ENCODE measurements around the gene SUGP2. TPM values are rescaled to one million over a fixed set of nuclear protein-coding genes. Genes with fewer than 3 reads are reported as not detected.
A peak's percentile ranks its signal among the peaks of the same experiment; 100 is the strongest.

Gene SUGP2
- total RNA-seq, 2 experiments from 2014 or later, result 125 to 128 TPM

- H3K4me1 Mint-ChIP-seq, result no peaks in the 10 kb centered on the region
- H3K27ac Mint-ChIP-seq, result no peak overlapping the region
- CTCF ChIA-PET, result interaction anchor here (1.0 kb wide), 1 partner anchor 9 kb away, joined by 3 read pairs; no protein-coding TSS in a partner anchor
- no peaks in the 10 kb centered on the region for H3K27me3 Mint-ChIP-seq
- no peaks in the 10 kb centered on the region for H3K9me3 Mint-ChIP-seq
- DNase-seq, result no peak
- no peak overlapping the region for H3K4me3 Mint-ChIP-seq
- peaks cover 14% of the 10 kb centered on the region for H3K36me3 Mint-ChIP-seq (ENCODE audit: low read depth)
- POLR2A ChIA-PET, result no interaction called here
These were observed 22.4 kb upstream of the SUGP2 start for GRCh38 chr19:19055701-19056100.

DNA sequence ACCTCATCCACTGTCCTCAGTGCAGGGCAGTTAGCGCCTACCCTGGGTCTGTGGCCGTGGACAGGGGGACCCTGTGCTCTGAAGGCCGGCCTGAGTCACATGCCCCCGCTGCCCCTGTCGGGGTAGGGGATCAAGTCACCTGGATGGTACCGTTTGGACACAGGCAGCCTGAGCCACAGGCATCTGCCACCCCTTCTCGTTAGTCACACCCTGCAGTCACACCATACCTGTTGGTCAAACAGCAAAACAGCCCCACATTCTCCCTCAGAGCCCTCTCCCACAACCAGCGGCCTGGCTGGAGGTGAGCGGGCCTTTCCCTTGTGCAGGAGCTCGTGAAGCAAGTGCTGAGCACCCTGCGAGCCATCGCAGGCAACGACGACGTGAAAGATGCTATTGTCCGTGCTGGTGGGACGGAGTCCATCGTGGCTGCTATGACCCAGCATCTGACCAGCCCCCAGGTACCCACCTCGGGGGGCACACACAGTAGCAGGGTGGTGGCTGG lies 21.7 kb upstream of the SUGP2 start:
- ChIA-PET POLR2A (no interaction called here), CTCF (interaction anchor here (0.9 to 1.0 kb wide), 2 partner anchors 10 to 24 kb away, joined by 3 read pairs; no protein-coding TSS in a partner anchor)
- no peaks in the 10 kb centered on the region for H3K27me3 Mint-ChIP-seq

GRCh38 chr19:19054315-19054938 lies 21.1 kb upstream of the SUGP2 start:
- no peak overlapping the region for H3K4me3 Mint-ChIP-seq
- H3K27me3 Mint-ChIP-seq, result no peaks in the 10 kb centered on the region
- CTCF ChIA-PET, result interaction anchor here (0.6 to 1.2 kb wide), 4 partner anchors 9 to 72 kb away, joined by 3 to 4 read pairs (median 3); no protein-coding TSS in a partner anchor
- H3K4me1 Mint-ChIP-seq, result no peaks in the 10 kb centered on the region
- peaks cover 20% of the 10 kb centered on the region for H3K36me3 Mint-ChIP-seq (ENCODE audit: low read depth)
- no peak for DNase-seq
- no peak overlapping the region for H3K27ac Mint-ChIP-seq
- H3K9me3 Mint-ChIP-seq, result no peaks in the 10 kb centered on the region
- POLR2A ChIA-PET, result no interaction called here

More for the DNA sequence above, 21.7 kb upstream of the SUGP2 start:
- Mint-ChIP-seq H3K9me3 (no peaks in the 10 kb centered on the region), H3K4me3 (no peak overlapping the region), H3K4me1 (no peaks in the 10 kb centered on the region), H3K27ac (no peak overlapping the region), H3K36me3 (ENCODE audit: low read depth) (peaks cover 20% of the 10 kb centered on the region)
- no peak for DNase-seq

DNA sequence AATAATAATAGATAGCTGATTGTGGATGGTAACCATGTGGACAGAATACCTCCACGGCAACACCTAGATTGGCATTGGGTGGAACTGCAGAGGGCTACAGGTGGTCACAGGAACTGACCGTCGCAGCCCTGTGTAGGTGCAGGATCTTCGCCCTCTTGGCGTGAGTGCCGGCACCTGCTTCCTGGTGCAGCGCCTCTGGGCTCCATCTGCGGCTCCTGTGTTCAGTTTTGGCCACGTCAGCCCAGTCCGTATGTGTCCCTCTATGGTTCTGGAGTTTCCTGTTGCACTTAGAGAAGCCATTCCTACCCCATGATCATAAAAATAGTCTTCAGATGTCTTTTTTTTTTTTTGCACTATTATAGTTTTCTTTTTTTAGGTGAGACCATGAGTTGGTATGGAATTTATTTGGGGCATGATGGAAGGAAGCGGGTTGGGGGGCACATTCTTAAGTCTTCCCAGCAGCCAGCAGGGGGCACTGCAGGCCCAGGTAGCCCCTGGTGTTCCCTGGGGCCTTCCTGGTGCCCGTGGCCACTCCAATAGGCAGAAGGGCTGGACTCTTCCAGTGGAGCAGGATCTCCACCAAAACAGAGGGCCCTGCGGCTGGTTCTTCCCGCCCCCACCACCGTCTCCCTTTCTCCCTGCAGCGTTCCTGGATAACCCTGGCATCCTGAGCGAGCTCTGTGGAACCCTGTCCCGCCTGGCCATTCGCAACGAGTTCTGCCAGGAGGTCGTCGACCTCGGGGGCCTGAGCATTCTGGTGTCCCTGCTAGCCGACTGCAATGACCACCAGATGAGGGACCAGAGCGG lies 20.4 kb upstream of the SUGP2 start:
- Mint-ChIP-seq H3K4me3 (no peak overlapping the region), H3K36me3 (ENCODE audit: low read depth) (peaks cover 20% of the 10 kb centered on the region), H3K4me1 (no peaks in the 10 kb centered on the region), H3K27ac (no peak overlapping the region), H3K9me3 (no peaks in the 10 kb centered on the region), H3K27me3 (no peaks in the 10 kb centered on the region)
- ChIA-PET POLR2A (interaction anchor here (0.6 kb wide), 1 partner anchor 1334 kb away, joined by 3 read pairs; the partner anchor contains the start of gene MAP1S), CTCF (interaction anchor here (0.6 to 1.2 kb wide), 5 partner anchors 9 to 71 kb away, joined by 3 to 4 read pairs (median 3); no protein-coding TSS in a partner anchor)
- peak; percentile 67 for DNase-seq

DNA sequence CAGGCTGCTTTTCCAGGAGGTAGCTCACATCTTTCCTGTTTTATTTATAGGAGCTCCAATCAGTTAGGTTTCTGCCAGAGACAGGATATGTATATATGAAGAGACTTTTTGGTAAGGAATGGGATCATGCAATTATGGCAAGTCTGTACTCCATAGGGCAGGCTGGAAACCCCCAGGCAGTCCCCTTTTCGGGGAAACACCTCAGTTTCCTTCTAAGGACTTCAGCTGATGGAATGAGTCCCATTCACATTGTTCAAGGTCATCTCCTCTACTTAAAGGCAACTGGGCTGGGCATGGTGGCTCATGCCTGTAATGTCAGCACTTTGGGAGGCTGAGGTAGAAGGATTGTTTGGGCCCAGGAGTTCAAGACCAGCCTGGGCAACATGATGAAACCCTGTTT lies 19.6 kb upstream of the SUGP2 start:
- no peaks in the 10 kb centered on the region for H3K27me3 Mint-ChIP-seq
- H3K4me1 Mint-ChIP-seq, result no peaks in the 10 kb centered on the region
- no peak overlapping the region for H3K4me3 Mint-ChIP-seq
- no peak for DNase-seq
- ChIA-PET POLR2A (no interaction called here), CTCF (interaction anchor here (0.9 to 2.6 kb wide), 3 partner anchors 10 to 62 kb away, joined by 3 to 7 read pairs (median 3); no protein-coding TSS in a partner anchor)
- H3K9me3 Mint-ChIP-seq, result no peaks in the 10 kb centered on the region
- H3K27ac Mint-ChIP-seq, result no peak overlapping the region
- H3K36me3 Mint-ChIP-seq (ENCODE audit: low read depth), result peaks cover 18% of the 10 kb centered on the region

DNA sequence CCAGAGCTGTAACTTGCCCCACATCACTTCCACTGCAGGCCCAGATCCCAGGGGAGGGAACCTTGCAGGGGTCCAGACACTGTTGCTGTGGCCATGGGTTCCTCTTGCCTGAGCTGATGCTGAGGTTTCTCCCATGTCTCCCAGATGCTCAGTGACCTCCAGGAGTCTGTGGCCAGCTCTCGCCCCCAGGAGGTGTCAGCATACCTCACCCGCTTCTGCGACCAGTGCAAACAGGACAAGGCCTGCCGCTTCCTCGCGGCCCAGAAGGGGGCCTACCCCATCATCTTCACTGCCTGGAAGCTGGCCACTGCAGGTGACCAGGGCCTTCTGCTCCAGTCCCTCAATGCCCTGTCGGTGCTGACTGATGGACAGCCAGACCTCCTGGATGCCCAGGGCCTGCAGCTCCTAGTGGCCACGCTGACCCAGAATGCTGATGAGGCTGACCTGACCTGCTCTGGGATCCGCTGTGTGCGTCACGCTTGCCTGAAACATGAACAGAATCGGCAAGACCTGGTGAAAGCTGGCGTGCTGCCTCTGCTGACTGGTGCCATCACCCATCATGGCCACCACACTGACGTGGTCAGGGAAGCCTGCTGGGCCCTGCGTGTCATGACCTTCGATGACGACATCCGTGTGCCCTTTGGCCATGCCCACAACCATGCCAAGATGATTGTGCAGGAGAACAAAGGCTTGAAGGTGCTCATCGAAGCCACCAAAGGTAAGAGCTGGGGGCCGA lies 18.3 kb upstream of the SUGP2 start:
- Mint-ChIP-seq H3K27ac (no peak overlapping the region), H3K36me3 (ENCODE audit: low read depth) (peaks cover 25% of the 10 kb centered on the region), H3K4me1 (no peaks in the 10 kb centered on the region), H3K4me3 (no peak overlapping the region), H3K27me3 (no peaks in the 10 kb centered on the region), H3K9me3 (no peaks in the 10 kb centered on the region)
- ChIA-PET POLR2A (interaction anchor here (1.1 to 1.4 kb wide), 2 partner anchors 11 to 13 kb away, joined by 3 to 5 read pairs; no protein-coding TSS in a partner anchor), CTCF (interaction anchor here (2.6 kb wide), 1 partner anchor 64 kb away, joined by 7 read pairs; no protein-coding TSS in a partner anchor)
- DNase-seq, result no peak

DNA sequence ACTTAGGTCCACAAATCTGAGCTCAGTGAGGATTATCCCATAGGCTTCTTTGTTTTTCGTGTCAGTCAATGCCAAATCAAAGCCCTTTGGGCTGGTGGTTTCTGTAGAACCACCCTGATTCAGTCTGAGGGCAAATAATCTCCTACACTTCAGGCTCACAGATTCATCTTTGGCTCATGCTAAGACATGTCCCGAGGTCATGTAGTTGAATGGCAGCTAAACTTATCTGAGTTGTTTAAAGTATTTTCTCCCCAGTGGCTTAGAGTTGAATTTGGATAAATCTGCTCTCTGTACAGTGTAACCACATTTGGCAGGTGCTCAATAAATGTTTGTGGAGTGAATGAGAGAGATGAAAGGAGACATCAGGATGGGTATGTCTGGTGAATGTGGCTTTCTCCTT lies 17.4 kb upstream of the SUGP2 start:
- no peak overlapping the region for H3K27ac Mint-ChIP-seq
- POLR2A ChIA-PET, result interaction anchor here (1.1 to 1.4 kb wide), 2 partner anchors 12 to 14 kb away, joined by 3 to 5 read pairs; no protein-coding TSS in a partner anchor

DNA sequence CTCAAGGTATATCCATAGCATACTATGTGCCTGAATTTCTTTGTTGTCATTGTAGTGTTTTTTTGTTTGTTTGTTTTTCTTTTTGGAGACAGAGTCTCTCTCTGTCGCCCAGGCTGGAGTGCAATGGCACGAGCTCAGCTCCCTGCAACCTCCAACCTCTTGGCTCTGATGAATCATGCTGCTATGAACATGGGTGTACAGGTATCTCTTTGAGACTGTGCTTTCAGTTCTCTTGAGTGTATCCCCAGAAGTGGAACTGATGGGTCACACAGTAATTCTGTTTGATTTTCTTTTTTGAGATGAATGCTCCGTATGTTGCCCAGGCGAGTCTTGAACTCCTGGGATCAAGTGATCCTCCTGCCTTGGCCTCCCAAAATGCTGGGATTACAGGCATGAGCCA lies 16.8 kb upstream of the SUGP2 start:
- Mint-ChIP-seq H3K9me3 (no peaks in the 10 kb centered on the region), H3K36me3 (ENCODE audit: low read depth) (peaks cover 27% of the 10 kb centered on the region), H3K4me1 (no peaks in the 10 kb centered on the region), H3K27me3 (no peaks in the 10 kb centered on the region), H3K4me3 (no peak overlapping the region), H3K27ac (no peak overlapping the region)
- no peak for DNase-seq
- ChIA-PET CTCF (interaction anchor here (2.6 kb wide), 1 partner anchor 65 kb away, joined by 7 read pairs; no protein-coding TSS in a partner anchor), POLR2A (no interaction called here)

More for the DNA sequence above, 17.4 kb upstream of the SUGP2 start:
- no peak for DNase-seq
- H3K36me3 Mint-ChIP-seq (ENCODE audit: low read depth), result peaks cover 27% of the 10 kb centered on the region
- H3K9me3 Mint-ChIP-seq, result no peaks in the 10 kb centered on the region
- no peaks in the 10 kb centered on the region for H3K4me1 Mint-ChIP-seq
- no peaks in the 10 kb centered on the region for H3K27me3 Mint-ChIP-seq
- CTCF ChIA-PET, result interaction anchor here (2.6 kb wide), 1 partner anchor 65 kb away, joined by 7 read pairs; no protein-coding TSS in a partner anchor
- no peak overlapping the region for H3K4me3 Mint-ChIP-seq

- CTCF ChIA-PET, result interaction anchor here (0.7 kb wide), 1 partner anchor 14 kb away, joined by 3 read pairs; no protein-coding TSS in a partner anchor
These were observed 16.1 kb upstream of the SUGP2 start for GRCh38 chr19:19049406-19049805.

GRCh38 chr19:19043881-19044280 lies 10.6 kb upstream of the SUGP2 start:
- DNase-seq, result no peak
- Mint-ChIP-seq H3K36me3 (ENCODE audit: low read depth) (peaks cover 13% of the 10 kb centered on the region), H3K4me3 (no peak overlapping the region), H3K27ac (no peak overlapping the region), H3K27me3 (no peaks in the 10 kb centered on the region), H3K4me1 (peaks cover 15% of the 10 kb centered on the region), H3K9me3 (no peaks in the 10 kb centered on the region)
- ChIA-PET CTCF (no interaction called here), POLR2A (no interaction called here)

More at GRCh38 chr19:19049406-19049805, 16.1 kb upstream of the SUGP2 start:
- no peak overlapping the region for H3K4me3 Mint-ChIP-seq
- H3K27me3 Mint-ChIP-seq, result no peaks in the 10 kb centered on the region
- POLR2A ChIA-PET, result no interaction called here
- peak overlapping the region; percentile 31 for H3K27ac Mint-ChIP-seq
- no peaks in the 10 kb centered on the region for H3K9me3 Mint-ChIP-seq
- DNase-seq, result no peak
- H3K4me1 Mint-ChIP-seq, result no peaks in the 10 kb centered on the region
- H3K36me3 Mint-ChIP-seq (ENCODE audit: low read depth), result peaks cover 29% of the 10 kb centered on the region

DNA sequence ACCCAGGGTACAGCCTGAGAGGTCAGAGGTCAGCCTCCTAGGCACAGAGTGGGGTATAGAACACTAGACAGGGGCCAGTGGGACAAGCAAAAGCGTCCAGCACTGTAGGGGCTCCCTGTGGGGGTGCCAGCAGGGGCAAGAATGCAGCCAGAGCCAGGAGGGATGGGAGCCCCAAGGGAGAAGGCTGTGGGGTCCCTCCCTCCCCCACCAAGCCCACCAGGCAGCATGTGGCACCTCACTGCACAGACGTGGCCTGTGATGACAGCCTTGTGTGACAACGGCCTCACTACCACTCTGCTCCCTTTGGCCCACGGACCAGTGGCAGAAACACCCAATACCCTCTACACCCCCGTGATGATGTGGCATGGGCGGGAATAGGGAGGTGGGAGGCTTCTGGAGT lies 10.2 kb upstream of the SUGP2 start:
- no peaks in the 10 kb centered on the region for H3K9me3 Mint-ChIP-seq
- H3K4me3 Mint-ChIP-seq, result no peak overlapping the region
- H3K27ac Mint-ChIP-seq, result no peak overlapping the region
- H3K27me3 Mint-ChIP-seq, result no peaks in the 10 kb centered on the region
- H3K4me1 Mint-ChIP-seq, result peaks cover 15% of the 10 kb centered on the region
- CTCF ChIA-PET, result no interaction called here
- peaks cover 13% of the 10 kb centered on the region for H3K36me3 Mint-ChIP-seq (ENCODE audit: low read depth)
- DNase-seq, result no peak
- POLR2A ChIA-PET, result no interaction called here

- CTCF ChIA-PET, result interaction anchor here (0.6 to 1.1 kb wide), 2 partner anchors 10 to 70 kb away, joined by 3 read pairs; no protein-coding TSS in a partner anchor
These were observed 9.5 kb upstream of the SUGP2 start for GRCh38 chr19:19042732-19043280.

More at GRCh38 chr19:19042732-19043280, 9.5 kb upstream of the SUGP2 start:
- H3K27me3 Mint-ChIP-seq, result no peaks in the 10 kb centered on the region
- DNase-seq, result no peak
- POLR2A ChIA-PET, result no interaction called here
- H3K4me3 Mint-ChIP-seq, result no peak overlapping the region
- H3K36me3 Mint-ChIP-seq (ENCODE audit: low read depth), result peaks cover 13% of the 10 kb centered on the region
- H3K4me1 Mint-ChIP-seq, result peaks cover 15% of the 10 kb centered on the region
- no peaks in the 10 kb centered on the region for H3K9me3 Mint-ChIP-seq
- H3K27ac Mint-ChIP-seq, result no peak overlapping the region

All from activated CD4-positive, alpha-beta memory T cell treated with anti-CD3 and anti-CD28 coated beads, Interleukin-2, amount 10 ng/mL, durations not matched to agents 7 days and 5 days (primary cell).